Right lobe of liver (tissue), 4 donors: ENCODE data around the gene TSHZ1.

Source experiments
- CTCF ChIP-seq, 4 donors: fragments of 200-600 bp in 3 of 4; fragments of 450-650 bp in 1 of 4; IDR thresholded peaks; one replicate each; pipeline versions ENCODE4 v1.5.1 to v1.8.0; 2016 to 2022; ENCODE audit warnings: antibody characterized with exemption in 4 of 4, mild to moderate bottlenecking in 2 of 4
- POLR2A ChIP-seq: fragments of 450-650 bp; IDR thresholded peaks from one replicate; pipeline ENCODE4 v1.6.1; 2017; ENCODE audit warnings: antibody characterized with exemption, mild to moderate bottlenecking
- donor health status: DM: no; HTN: no; CAD: no.
- donor health status: DM: no; HTN: no; CAD: no.
- donor health status: DM: no; HTN: yes; CAD: no.

GRCh38 chr18:75173738-75174137 lies 36.9 kb upstream of the TSHZ1 start:
- TF ChIP-seq CTCF (IDR thresholded peaks at IDR 0.05), result no peak
- no peak for TF ChIP-seq POLR2A
